Astrocyte of the spinal cord (primary cell): ENCODE measurements around the gene SLFN12.
A peak's percentile ranks its signal among the peaks of the same experiment; 100 is the strongest.
"Not testable (repeated sequence)": the region's sequence is repeated elsewhere in the genome, so short reads cannot be mapped to it uniquely, and the experiment has no call there.

Source experiments
- DNase-seq: peaks from one replicate; pipeline ENCODE4 v3.0.0; 2011; ENCODE audit warnings: low read depth, low spot score
- H3K4me3 ChIP-seq: 2 replicates; pipeline ENCODE4 v1.5.1; 2011; ENCODE audit warnings: low read depth, mild to moderate bottlenecking, low read length, moderate library complexity
- CTCF ChIP-seq: IDR thresholded peaks from 2 replicates; pipeline ENCODE4 v1.5.1; 2012; ENCODE audit warnings: low read depth, mild to moderate bottlenecking, low read length, inconsistent platforms
- in situ Hi-C: cut with HindIII; loops from 2 replicates; pipeline ENCODE4 v1.10.0; 2017; ENCODE audit warnings: low sequenced_read_pairs

The SLFN12 gene

GRCh38 chr17:35438433-35438832 is 6.1 kb upstream of the SLFN12 start:
- no peak for DNase-seq
- no peak overlapping the region for H3K4me3 ChIP-seq
- in situ Hi-C loops, result no loop called here
- TF ChIP-seq CTCF, result no peak

- in situ Hi-C loops, result no loop called here
Measured at GRCh38 chr17:35433075-35433894, 985 bp upstream of the SLFN12 start.

GRCh38 chr17:35429702-35430101 is 2.6 kb downstream of the SLFN12 start:
- in situ Hi-C loops, result no loop called here
- DNase-seq, result no peak
- H3K4me3 ChIP-seq, result no peak overlapping the region
- TF ChIP-seq CTCF, result no peak

More at GRCh38 chr17:35433075-35433894, 985 bp upstream of the SLFN12 start:
- TF ChIP-seq CTCF, result peak; percentile 23
- peak overlapping the region; percentile 62 for H3K4me3 ChIP-seq
- DNase-seq, result peak; percentile 98

- in situ Hi-C loops, result no loop called here
Measured at GRCh38 chr17:35428229-35428628, 4.1 kb downstream of the SLFN12 start.

GRCh38 chr17:35423761-35424160 is 8.5 kb downstream of the SLFN12 start:
- no peak overlapping the region for H3K4me3 ChIP-seq
- DNase-seq, result peak; percentile 33
- no peak for TF ChIP-seq CTCF
- in situ Hi-C loops, result no loop called here

More at GRCh38 chr17:35428229-35428628, 4.1 kb downstream of the SLFN12 start:
- H3K4me3 ChIP-seq, result no peak overlapping the region
- TF ChIP-seq CTCF, result no peak
- DNase-seq, result no peak

- H3K4me3 ChIP-seq, DNase-seq, in situ Hi-C loops: not testable (repeated sequence)
Measured at GRCh38 chr17:35421069-35421468, 11.2 kb downstream of the SLFN12 start.

GRCh38 chr17:35416659-35417058 is 15.6 kb downstream of the SLFN12 start:
- no peak for TF ChIP-seq CTCF
- no peak for DNase-seq
- in situ Hi-C loops, result no loop called here
- H3K4me3 ChIP-seq, result no peak overlapping the region

GRCh38 chr17:35414707-35415106 is 17.6 kb downstream of the SLFN12 start:
- in situ Hi-C loops, DNase-seq: not testable (repeated sequence)

More at GRCh38 chr17:35414707-35415106, 17.6 kb downstream of the SLFN12 start:
- H3K4me3 ChIP-seq, result not testable (repeated sequence)
